PC-9 (cell line): Measurements from ENCODE around the gene GNLY. TPM values are rescaled to one million over a fixed set of nuclear protein-coding genes. Genes with fewer than 3 reads are reported as not detected.
"Not testable (repeated sequence)": the region's sequence is repeated elsewhere in the genome, so short reads cannot be mapped to it uniquely, and the experiment has no call there.

Experiments
- BruUV-seq: library from RNA; stranded (reverse); fragments of 400-500 nt; replicated peaks from 2 replicates; lab custom pipeline; 2021; lab: Mats Ljungman, UMichigan
- CTCF ChIA-PET: fragments of 300-600 bp; sonication (Branson Sonifier 250); formaldehyde crosslinking; loops from one replicate; lab custom pipeline; 2022; ENCODE audit warnings: antibody characterized with exemption; lab: Charles Lee
- POLR2A ChIA-PET: fragments of 300-600 bp; sonication (Branson Sonifier 250); formaldehyde crosslinking; loops from one replicate; lab custom pipeline; 2022; ENCODE audit warnings: antibody characterized with exemption; ENCODE audit not compliant: unreplicated experiment; lab: Charles Lee
- DNase-seq, 2 experiments: peaks; one replicate each; pipeline versions ENCODE4 v3.0.0 to v3.0.0-alpha.2; 2015 to 2022; ENCODE audit warnings: mixed read lengths in 1 of 2
- H2AFZ ChIP-seq: fragments of 200-600 bp; sonication (generic); 2 replicates; pipeline ENCODE4 v1.8.1; 2017; ENCODE audit warnings: antibody characterized with exemption
- H3F3A ChIP-seq: fragments of 200-600 bp; sonication (generic); 2 replicates; pipeline ENCODE4 v1.8.1; 2017; ENCODE audit warnings: antibody characterized with exemption, mild to moderate bottlenecking, low read depth; ENCODE audit not compliant: insufficient read depth
- H3K27ac ChIP-seq: fragments of 200-600 bp; sonication (generic); 2 replicates; pipeline ENCODE4 v1.6.1; 2016; ENCODE audit warnings: mixed run types
- H3K27me3 ChIP-seq: fragments of 200-600 bp; sonication (generic); 2 replicates; pipeline ENCODE4 v1.6.1; 2016; ENCODE audit warnings: low read depth, mixed run types; ENCODE audit not compliant: insufficient read depth
- H3K36me3 ChIP-seq: fragments of 200-600 bp; sonication (generic); 2 replicates; pipeline ENCODE4 v1.6.1; 2016; ENCODE audit warnings: low read depth, mixed run types
- H3K4me1 ChIP-seq: fragments of 200-600 bp; sonication (generic); replicated peaks from 2 replicates; pipeline ENCODE4 v1.6.1; 2016; ENCODE audit warnings: mixed run types; ENCODE audit not compliant: insufficient read depth
- H3K4me2 ChIP-seq: fragments of 200-600 bp; sonication (generic); 2 replicates; pipeline ENCODE4 v1.6.1; 2017; ENCODE audit warnings: mixed run types
- H3K4me3 ChIP-seq: fragments of 200-600 bp; sonication (generic); 2 replicates; pipeline ENCODE4 v1.6.1; 2016; ENCODE audit warnings: mixed run types
- H3K79me2 ChIP-seq: fragments of 200-600 bp; sonication (generic); 2 replicates; pipeline ENCODE4 v1.6.1; 2017; ENCODE audit warnings: low read depth, mixed run types
- H3K9me2 ChIP-seq: fragments of 200-600 bp; sonication (generic); 2 replicates; pipeline ENCODE4 v1.8.1; 2017; ENCODE audit warnings: mild to moderate bottlenecking; ENCODE audit not compliant: insufficient read depth
- H3K9me3 ChIP-seq: fragments of 200-600 bp; sonication (generic); 2 replicates; pipeline ENCODE4 v1.8.1; 2016; ENCODE audit warnings: low read depth; ENCODE audit not compliant: insufficient read depth
- H4K20me1 ChIP-seq: fragments of 200-600 bp; sonication (generic); 2 replicates; pipeline ENCODE4 v1.8.1; 2017; ENCODE audit not compliant: insufficient read depth
- EZH2 ChIP-seq: fragments of 200-600 bp; sonication (generic); IDR thresholded peaks from 2 replicates; pipeline ENCODE4 v1.8.0; 2017; ENCODE audit warnings: antibody characterized with exemption, low read depth
- intact Hi-C: fragments of 100-400 bp; cut with micrococcal nuclease; formaldehyde crosslinking; loops from one replicate; pipeline ENCODE4 v1.10.0; 2022; ENCODE audit not compliant: unreplicated experiment
- total RNA-seq: library from RNA; stranded (reverse); gene quantifications from 2 replicates; pipeline ENCODE4 v1.2.3, GENCODE V29; 2021
- TF ChIP-seq, protein P1 (sequence below): fragments of 200-600 bp; sonication (generic); conservative IDR thresholded peaks from 2 replicates; pipeline ENCODE4 v1.6.1; 2017; ENCODE audit warnings: mixed run types, antibody characterized with exemption, mild to moderate bottlenecking, moderate library complexity

GNLY gene
- total RNA-seq, 1 experiment from 2014 or later: not detected

DNA sequence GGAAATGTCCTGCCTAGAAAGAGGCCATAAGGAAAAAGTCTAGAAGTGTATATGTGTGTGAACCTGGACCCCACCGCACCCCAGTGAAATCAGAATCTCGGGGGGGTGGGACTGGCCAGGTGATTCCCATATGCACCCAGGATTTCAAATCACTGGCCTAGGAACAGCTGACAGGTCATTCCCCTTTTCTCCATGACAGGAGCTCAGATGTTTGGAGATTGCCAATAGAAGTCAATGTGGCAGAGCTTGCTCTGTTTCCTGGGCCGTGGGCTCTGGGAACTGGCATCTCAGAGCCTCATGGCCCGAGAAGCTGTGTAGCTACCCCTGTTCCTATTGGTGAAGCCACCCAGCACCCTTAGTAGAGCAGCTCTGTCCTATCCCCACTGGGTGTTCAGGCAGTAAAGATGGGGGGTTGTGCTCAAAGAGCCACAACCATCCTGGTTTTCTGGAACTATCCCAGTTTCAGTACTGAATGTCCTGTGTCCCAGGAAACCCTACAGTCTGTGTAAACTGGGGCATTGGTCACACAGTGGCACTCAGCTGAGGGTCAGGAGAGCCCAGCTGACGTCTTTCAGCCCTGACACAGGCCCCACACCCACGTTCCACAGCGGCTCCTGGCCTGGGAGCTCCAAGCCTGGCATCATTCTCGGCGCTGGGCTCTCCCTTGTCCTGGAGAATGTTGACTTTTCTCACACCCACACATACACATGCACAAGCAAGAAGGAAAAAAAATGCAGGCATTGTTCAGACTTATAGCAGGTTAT, 18.9 kb downstream of the GNLY start:
- Histone ChIP-seq H3K79me2 (no peaks in the 10 kb centered on the region), H4K20me1 (no peaks in the 10 kb centered on the region), H3K4me3 (no peak overlapping the region), H3K36me3 (no peaks in the 10 kb centered on the region), H3F3A (no peaks in the 10 kb centered on the region), H3K4me1 (peaks cover under 1% of the 10 kb centered on the region), H3K27ac (no peak overlapping the region), H3K4me2 (no peak overlapping the region), H2AFZ (no peak overlapping the region), H3K9me2 (no peaks in the 10 kb centered on the region), H3K27me3 (no peaks in the 10 kb centered on the region), H3K9me3 (no peaks in the 10 kb centered on the region)
- intact Hi-C loops: no loop called here
- ChIA-PET CTCF (interaction anchor here (0.5 to 0.6 kb wide), 3 partner anchors 33 to 138 kb away, joined by 3 to 12 read pairs (median 4); no protein-coding TSS in a partner anchor), POLR2A (interaction anchor here (0.6 kb wide), 1 partner anchor 908 kb away, joined by 9 read pairs; no protein-coding TSS in a partner anchor)
- TF ChIP-seq, protein P1, sequence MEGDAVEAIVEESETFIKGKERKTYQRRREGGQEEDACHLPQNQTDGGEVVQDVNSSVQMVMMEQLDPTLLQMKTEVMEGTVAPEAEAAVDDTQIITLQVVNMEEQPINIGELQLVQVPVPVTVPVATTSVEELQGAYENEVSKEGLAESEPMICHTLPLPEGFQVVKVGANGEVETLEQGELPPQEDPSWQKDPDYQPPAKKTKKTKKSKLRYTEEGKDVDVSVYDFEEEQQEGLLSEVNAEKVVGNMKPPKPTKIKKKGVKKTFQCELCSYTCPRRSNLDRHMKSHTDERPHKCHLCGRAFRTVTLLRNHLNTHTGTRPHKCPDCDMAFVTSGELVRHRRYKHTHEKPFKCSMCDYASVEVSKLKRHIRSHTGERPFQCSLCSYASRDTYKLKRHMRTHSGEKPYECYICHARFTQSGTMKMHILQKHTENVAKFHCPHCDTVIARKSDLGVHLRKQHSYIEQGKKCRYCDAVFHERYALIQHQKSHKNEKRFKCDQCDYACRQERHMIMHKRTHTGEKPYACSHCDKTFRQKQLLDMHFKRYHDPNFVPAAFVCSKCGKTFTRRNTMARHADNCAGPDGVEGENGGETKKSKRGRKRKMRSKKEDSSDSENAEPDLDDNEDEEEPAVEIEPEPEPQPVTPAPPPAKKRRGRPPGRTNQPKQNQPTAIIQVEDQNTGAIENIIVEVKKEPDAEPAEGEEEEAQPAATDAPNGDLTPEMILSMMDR: no peak
- no peak for DNase-seq
- BruUV-seq: no TSS peak

DNA sequence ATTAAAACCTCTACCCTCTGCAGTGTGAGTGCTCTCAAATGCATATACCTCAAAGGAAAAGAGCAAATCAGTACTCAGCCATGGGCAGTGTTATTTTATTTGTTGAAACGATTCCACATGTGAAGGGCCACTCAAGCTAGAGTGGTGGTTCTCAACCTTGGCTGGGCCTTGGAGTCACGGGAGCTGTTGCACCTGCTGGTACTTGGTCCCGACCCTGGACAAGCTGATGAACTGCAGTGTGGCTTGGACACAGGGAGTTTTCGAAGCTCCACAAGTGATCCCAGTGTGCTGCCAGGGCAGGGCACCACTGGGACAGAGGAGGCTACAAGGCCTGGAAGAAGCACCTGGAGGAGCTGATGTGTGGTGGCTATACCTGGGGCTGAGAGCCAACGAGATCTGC, 19.7 kb downstream of the GNLY start:
- no peak overlapping the region for H3K27ac ChIP-seq
- no peak overlapping the region for H3K4me3 ChIP-seq
- no peaks in the 10 kb centered on the region for H3K36me3 ChIP-seq
- H2AFZ ChIP-seq: no peak overlapping the region
- no peaks in the 10 kb centered on the region for H3K9me2 ChIP-seq
- no peaks in the 10 kb centered on the region for H3K27me3 ChIP-seq
- intact Hi-C loops: no loop called here
- no peaks in the 10 kb centered on the region for H3F3A ChIP-seq
- H3K9me3 ChIP-seq: no peaks in the 10 kb centered on the region
- BruUV-seq: no TSS peak
- ChIA-PET POLR2A (no interaction called here), CTCF (interaction anchor here (0.5 to 1.0 kb wide), 3 partner anchors 34 to 139 kb away, joined by 3 to 6 read pairs (median 4); no protein-coding TSS in a partner anchor)
- no peaks in the 10 kb centered on the region for H3K79me2 ChIP-seq
- no peaks in the 10 kb centered on the region for H4K20me1 ChIP-seq
- DNase-seq: no peak
- no peak overlapping the region for H3K4me2 ChIP-seq
- TF ChIP-seq EZH2: no peak
- TF ChIP-seq, protein P1: no peak
- no peaks in the 10 kb centered on the region for H3K4me1 ChIP-seq

DNA sequence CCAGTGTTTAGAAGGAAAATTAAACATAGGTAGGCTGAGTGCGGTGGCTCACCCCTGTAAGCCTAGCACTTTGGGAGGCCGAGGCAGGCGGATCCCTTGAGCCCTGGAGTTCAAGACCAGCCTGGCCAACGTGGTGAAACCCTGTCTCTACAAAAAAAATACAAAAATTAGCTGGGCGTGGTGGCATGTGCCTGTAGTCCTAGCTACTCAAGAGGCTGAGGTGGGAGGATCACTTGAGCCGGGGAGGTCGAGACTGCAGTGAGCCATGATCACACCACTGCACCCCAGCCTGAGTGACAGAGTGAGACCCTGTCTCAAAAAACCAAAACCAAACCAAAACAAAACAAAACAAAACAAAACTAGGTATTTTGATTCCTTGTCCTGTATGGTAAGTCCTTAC, 20.3 kb downstream of the GNLY start:
- DNase-seq, H3K4me2 ChIP-seq, H3K9me3 ChIP-seq, H3F3A ChIP-seq, H2AFZ ChIP-seq, POLR2A ChIA-PET, H3K9me2 ChIP-seq, H3K36me3 ChIP-seq, H3K4me1 ChIP-seq, H3K4me3 ChIP-seq, H3K27me3 ChIP-seq, BruUV-seq, H3K27ac ChIP-seq, H4K20me1 ChIP-seq, H3K79me2 ChIP-seq, intact Hi-C loops: not testable (repeated sequence)
- CTCF ChIA-PET: interaction anchor here (1.0 kb wide), 1 partner anchor 35 kb away, joined by 6 read pairs; no protein-coding TSS in a partner anchor
